ENCODE data around the gene SUDS3. TPM values are rescaled to one million over a fixed set of nuclear protein-coding genes. Genes with fewer than 3 reads are reported as not detected.

The SUDS3 gene
- total RNA-seq, 1 experiment from 2014 or later, result 55.0 TPM

DNA sequence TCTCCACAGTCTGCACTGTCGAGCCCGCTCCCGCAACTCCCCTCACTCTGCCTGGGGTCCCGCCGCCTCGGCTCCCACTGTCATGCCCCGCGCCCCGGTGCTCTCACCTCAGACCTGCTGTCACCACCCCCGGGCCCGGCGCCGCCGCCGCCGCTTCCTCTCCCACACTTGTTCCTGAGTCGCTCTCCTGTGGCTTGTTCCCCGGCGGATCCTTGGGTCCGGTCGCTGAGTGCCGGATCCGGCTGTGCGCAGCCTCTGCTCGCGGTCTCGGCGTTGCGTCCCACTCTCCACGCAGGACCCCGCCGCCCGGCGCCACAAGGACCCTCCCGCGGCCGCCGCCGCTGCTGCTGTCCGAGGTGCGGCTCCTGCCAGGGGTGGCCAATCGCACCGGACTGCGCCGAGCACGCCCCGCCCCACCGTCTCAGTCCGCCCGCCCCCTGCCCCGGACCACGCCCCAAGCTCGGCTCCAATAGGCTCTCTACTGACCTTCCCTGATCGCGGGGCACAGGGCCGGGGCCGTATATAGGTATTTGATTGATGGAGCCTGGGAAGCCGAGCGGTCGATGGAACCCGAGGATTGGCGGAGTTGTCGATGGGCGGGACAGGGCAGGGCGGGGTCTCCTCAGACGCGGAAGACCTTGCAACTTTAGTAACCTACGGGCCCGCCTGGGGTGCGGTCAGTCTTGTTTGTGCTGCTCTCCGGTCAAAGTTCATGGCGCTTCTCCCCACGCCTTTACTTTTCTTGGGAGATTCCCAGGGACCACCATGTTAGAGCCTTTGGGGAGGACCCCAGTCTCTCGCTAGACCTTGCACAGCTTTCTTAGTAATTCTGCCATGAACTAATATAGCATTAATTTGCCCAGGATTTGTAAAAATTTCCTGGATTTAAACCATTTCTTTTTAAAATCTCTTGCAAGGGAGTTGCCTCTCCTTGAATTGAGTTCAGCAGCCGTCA, 3.5 kb upstream of the SUDS3 start, which contains the start of gene TAOK3:
TAOK3 (minus strand) TSS at position 367 of the 955 bp plus-strand sequence. CDS start 117,340 bp downstream, outside the sequence.
- Histone ChIP-seq H3K4me2 (ENCODE audit: low read depth, low read length, poor library complexity, severe bottlenecking) (peak within 1 kb of the TSS; percentile 90), H3K36me3 (ENCODE audit: insufficient read depth, low read length) (no peaks in the 10 kb centered on the region), H3K9me3 (ENCODE audit: low read length) (no peaks in the 10 kb centered on the region), H2AFZ (ENCODE audit: low read length) (no peak within 1 kb of the TSS), H3K9me2 (replicated peaks; ENCODE audit: insufficient read depth, low read length) (no peaks in the 10 kb centered on the region), H3K4me1 (ENCODE audit: low read length) (peaks cover 46% of the 10 kb centered on the region), H3K4me3 (ENCODE audit: low read length) (peak within 1 kb of the TSS; percentile 93), H3K9ac (ENCODE audit: low read length) (peak within 1 kb of the TSS; percentile 94), H4K20me1 (ENCODE audit: insufficient read depth, low read depth, low read length) (peaks cover 17% of the 10 kb centered on the region; the same call in 1 of the 2 replicates), H3K27ac (ENCODE audit: low read length) (peak within 1 kb of the TSS; percentile 53), H3K27me3 (ENCODE audit: low read length) (no peaks in the 10 kb centered on the region), H3K79me2 (ENCODE audit: low read length) (peaks cover 80% of the 10 kb centered on the region)
- DNase-seq, result peak; percentile 99

DNA sequence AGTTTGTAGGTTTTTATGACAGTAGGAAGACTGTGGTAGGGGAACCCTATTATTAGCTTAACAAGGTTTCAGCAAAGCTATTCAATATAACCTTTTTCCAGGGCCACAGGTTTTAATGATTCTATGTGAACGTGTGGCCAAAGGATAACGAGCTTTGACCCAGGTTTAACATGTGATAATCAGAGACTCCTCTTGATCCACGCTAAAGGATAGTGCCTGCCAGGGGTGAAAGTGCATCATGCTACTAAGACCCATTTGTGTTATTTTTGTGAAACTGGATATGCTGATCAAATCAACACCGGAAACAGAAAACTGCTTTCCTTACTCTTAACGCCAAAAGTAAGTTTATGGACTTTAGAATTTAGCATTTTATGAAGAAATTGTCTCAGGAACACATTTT, 2.7 kb upstream of the SUDS3 start:
- H3K4me1 ChIP-seq (ENCODE audit: low read length), result peaks cover 50% of the 10 kb centered on the region
- H3K4me3 ChIP-seq (ENCODE audit: low read length), result peak overlapping the region; percentile 93
- H3K9me2 ChIP-seq (replicated peaks; ENCODE audit: insufficient read depth, low read length), result no peaks in the 10 kb centered on the region
- no peak overlapping the region for H2AFZ ChIP-seq (ENCODE audit: low read length)
- H4K20me1 ChIP-seq (ENCODE audit: insufficient read depth, low read depth, low read length), result peaks cover 23% of the 10 kb centered on the region; the same call in 1 of the 2 replicates
- H3K79me2 ChIP-seq (ENCODE audit: low read length), result peaks cover 80% of the 10 kb centered on the region
- no peak for DNase-seq
- no peaks in the 10 kb centered on the region for H3K36me3 ChIP-seq (ENCODE audit: insufficient read depth, low read length)
- no peaks in the 10 kb centered on the region for H3K27me3 ChIP-seq (ENCODE audit: low read length)
- H3K27ac ChIP-seq (ENCODE audit: low read length), result peak overlapping the region; percentile 49
- peak overlapping the region; percentile 79 for H3K9ac ChIP-seq (ENCODE audit: low read length)
- peak overlapping the region; percentile 90 for H3K4me2 ChIP-seq (ENCODE audit: low read depth, low read length, poor library complexity, severe bottlenecking)
- H3K9me3 ChIP-seq (ENCODE audit: low read length), result no peaks in the 10 kb centered on the region

GRCh38 chr12:118374126-118374725, 2.1 kb upstream of the SUDS3 start:
- Histone ChIP-seq H3K4me1 (ENCODE audit: low read length) (peaks cover 49% of the 10 kb centered on the region), H4K20me1 (ENCODE audit: insufficient read depth, low read depth, low read length) (peaks cover 23% of the 10 kb centered on the region; the same call in 1 of the 2 replicates), H2AFZ (ENCODE audit: low read length) (no peak overlapping the region), H3K4me2 (ENCODE audit: low read depth, low read length, poor library complexity, severe bottlenecking) (peak overlapping the region; percentile 90), H3K4me3 (ENCODE audit: low read length) (peak overlapping the region; percentile 93), H3K9ac (ENCODE audit: low read length) (peak overlapping the region; percentile 79), H3K36me3 (ENCODE audit: insufficient read depth, low read length) (0 out of 2 replicates have a peak, but pooled peaks cover under 1% of the 10 kb centered on the region), H3K9me2 (replicated peaks; ENCODE audit: insufficient read depth, low read length) (no peaks in the 10 kb centered on the region), H3K27ac (ENCODE audit: low read length) (peak overlapping the region; percentile 65), H3K79me2 (ENCODE audit: low read length) (peaks cover 80% of the 10 kb centered on the region), H3K9me3 (ENCODE audit: low read length) (no peaks in the 10 kb centered on the region), H3K27me3 (ENCODE audit: low read length) (no peaks in the 10 kb centered on the region)
- no peak for DNase-seq

GRCh38 chr12:118374909-118375308, 1.4 kb upstream of the SUDS3 start:
- peaks cover 80% of the 10 kb centered on the region for H3K79me2 ChIP-seq (ENCODE audit: low read length)
- peaks cover 47% of the 10 kb centered on the region for H3K4me1 ChIP-seq (ENCODE audit: low read length)
- H3K9me3 ChIP-seq (ENCODE audit: low read length), result no peaks in the 10 kb centered on the region
- H4K20me1 ChIP-seq (ENCODE audit: insufficient read depth, low read depth, low read length), result peaks cover 30% of the 10 kb centered on the region; the same call in 1 of the 2 replicates
- peaks cover 6% of the 10 kb centered on the region; the same call in 1 of the 2 replicates for H3K36me3 ChIP-seq (ENCODE audit: insufficient read depth, low read length)
- peak overlapping the region; percentile 96; the same call in 1 of the 2 replicates for H3K9ac ChIP-seq (ENCODE audit: low read length)
- no peak overlapping the region for H2AFZ ChIP-seq (ENCODE audit: low read length)
- peak overlapping the region; percentile 90 for H3K4me2 ChIP-seq (ENCODE audit: low read depth, low read length, poor library complexity, severe bottlenecking)
- peak overlapping the region; percentile 93 for H3K4me3 ChIP-seq (ENCODE audit: low read length)
- H3K27ac ChIP-seq (ENCODE audit: low read length), result peak overlapping the region; percentile 65
- no peaks in the 10 kb centered on the region for H3K27me3 ChIP-seq (ENCODE audit: low read length)
- H3K9me2 ChIP-seq (replicated peaks; ENCODE audit: insufficient read depth, low read length), result no peaks in the 10 kb centered on the region
- no peak for DNase-seq

GRCh38 chr12:118375348-118375747, 1.0 kb upstream of the SUDS3 start:
- Histone ChIP-seq H3K4me1 (ENCODE audit: low read length) (peaks cover 43% of the 10 kb centered on the region), H3K9me3 (ENCODE audit: low read length) (no peaks in the 10 kb centered on the region), H2AFZ (ENCODE audit: low read length) (peak overlapping the region; percentile 69), H4K20me1 (ENCODE audit: insufficient read depth, low read depth, low read length) (peaks cover 31% of the 10 kb centered on the region; the same call in 1 of the 2 replicates), H3K27ac (ENCODE audit: low read length) (peak overlapping the region; percentile 65), H3K9ac (ENCODE audit: low read length) (peak overlapping the region; percentile 96), H3K4me3 (ENCODE audit: low read length) (peak overlapping the region; percentile 86), H3K9me2 (replicated peaks; ENCODE audit: insufficient read depth, low read length) (no peaks in the 10 kb centered on the region), H3K27me3 (ENCODE audit: low read length) (no peaks in the 10 kb centered on the region), H3K4me2 (ENCODE audit: low read depth, low read length, poor library complexity, severe bottlenecking) (peak overlapping the region; percentile 90), H3K79me2 (ENCODE audit: low read length) (peaks cover 80% of the 10 kb centered on the region), H3K36me3 (ENCODE audit: insufficient read depth, low read length) (peaks cover 10% of the 10 kb centered on the region; the same call in 1 of the 2 replicates)
- no peak for DNase-seq

DNA sequence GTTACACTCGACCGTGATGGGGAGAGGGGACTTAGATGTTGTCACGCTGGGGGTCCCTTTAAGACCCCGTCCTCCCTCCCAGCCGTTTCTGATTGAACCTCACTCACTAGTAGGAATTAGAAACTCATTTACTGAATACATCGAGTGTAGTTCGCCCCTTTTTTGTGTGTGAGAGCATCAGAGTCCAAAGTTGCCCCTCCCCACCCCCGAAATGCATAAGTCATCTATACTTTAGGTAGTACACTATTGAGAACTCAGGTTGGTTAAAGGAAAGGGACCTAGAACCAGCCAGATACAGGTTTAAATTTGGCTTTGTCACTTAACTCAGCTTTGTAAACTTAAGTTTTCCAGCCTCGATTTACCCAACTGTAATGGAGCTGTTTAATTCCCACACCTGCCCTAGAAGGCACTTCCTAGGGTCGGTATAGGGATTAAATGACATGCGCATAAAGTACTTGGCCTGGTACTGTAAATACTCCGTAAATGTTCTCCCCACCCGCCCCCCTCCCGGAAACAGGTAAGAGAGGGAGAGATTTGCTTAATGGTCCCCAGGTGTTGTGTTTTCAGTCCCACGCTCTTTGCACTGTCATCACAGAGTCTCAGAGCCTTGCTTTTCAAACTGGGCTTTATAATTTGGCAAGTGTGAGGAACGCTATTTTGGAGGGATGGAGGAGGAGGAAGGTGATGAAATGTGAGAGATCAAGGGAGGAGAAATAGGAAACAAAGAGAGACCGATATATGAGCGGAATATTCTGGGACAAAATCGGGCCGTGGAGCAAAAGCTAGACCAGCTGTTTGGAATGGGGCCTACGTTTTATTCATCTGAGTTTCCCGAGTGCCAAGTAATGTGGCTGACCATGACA, 897 bp downstream of the SUDS3 start:
- Histone ChIP-seq H3K4me1 (ENCODE audit: low read length) (peaks cover 34% of the 10 kb centered on the region), H3K27ac (ENCODE audit: low read length) (peak overlapping the region; percentile 65), H4K20me1 (ENCODE audit: insufficient read depth, low read depth, low read length) (peaks cover 28% of the 10 kb centered on the region; the same call in 1 of the 2 replicates), H3K36me3 (ENCODE audit: insufficient read depth, low read length) (peaks cover 13% of the 10 kb centered on the region; the same call in 1 of the 2 replicates), H3K9ac (ENCODE audit: low read length) (peak overlapping the region; percentile 96), H3K4me2 (ENCODE audit: low read depth, low read length, poor library complexity, severe bottlenecking) (peak overlapping the region; percentile 90), H3K9me3 (ENCODE audit: low read length) (no peaks in the 10 kb centered on the region), H3K4me3 (ENCODE audit: low read length) (peak overlapping the region; percentile 86), H3K9me2 (replicated peaks; ENCODE audit: insufficient read depth, low read length) (no peaks in the 10 kb centered on the region), H3K79me2 (ENCODE audit: low read length) (peaks cover 71% of the 10 kb centered on the region), H3K27me3 (ENCODE audit: low read length) (no peaks in the 10 kb centered on the region), H2AFZ (ENCODE audit: low read length) (no peak overlapping the region)
- peak; percentile 70 for DNase-seq

DNA sequence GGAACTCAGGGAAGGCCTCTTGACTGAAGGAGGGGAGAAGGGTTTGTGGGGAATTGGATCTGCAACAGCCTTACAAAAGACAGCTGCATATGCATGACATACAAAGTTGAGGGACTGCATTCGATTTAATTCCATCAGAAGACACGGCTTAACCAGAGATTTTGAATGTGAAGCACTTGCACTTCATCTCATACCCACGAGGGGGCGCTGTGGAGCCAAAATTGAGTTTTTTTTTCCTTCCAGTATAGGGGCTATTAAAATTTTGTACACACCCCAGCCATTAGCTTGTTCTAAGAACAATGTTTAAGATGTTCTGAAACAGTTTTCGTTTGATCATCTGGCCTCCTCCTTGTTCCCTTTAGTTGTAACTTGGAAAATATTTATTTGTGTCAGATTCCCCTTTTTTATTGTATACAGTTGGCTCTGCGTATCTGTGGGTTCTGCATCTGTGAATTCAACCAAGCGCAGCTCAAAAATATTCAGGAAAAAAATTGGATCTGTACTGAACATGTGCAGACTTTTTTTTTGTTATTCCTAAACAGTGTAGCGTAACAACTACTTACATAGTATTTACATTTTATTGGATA, 1.6 kb downstream of the SUDS3 start:
- peaks cover 68% of the 10 kb centered on the region for H3K79me2 ChIP-seq (ENCODE audit: low read length)
- no peaks in the 10 kb centered on the region for H3K27me3 ChIP-seq (ENCODE audit: low read length)
- H3K36me3 ChIP-seq (ENCODE audit: insufficient read depth, low read length), result peaks cover 13% of the 10 kb centered on the region; the same call in 1 of the 2 replicates
- peaks cover 34% of the 10 kb centered on the region for H3K4me1 ChIP-seq (ENCODE audit: low read length)
- H3K4me2 ChIP-seq (ENCODE audit: low read depth, low read length, poor library complexity, severe bottlenecking), result peak overlapping the region; percentile 90
- H3K27ac ChIP-seq (ENCODE audit: low read length), result peak overlapping the region; percentile 65
- no peaks in the 10 kb centered on the region for H3K9me2 ChIP-seq (replicated peaks; ENCODE audit: insufficient read depth, low read length)
- peaks cover 24% of the 10 kb centered on the region; the same call in 1 of the 2 replicates for H4K20me1 ChIP-seq (ENCODE audit: insufficient read depth, low read depth, low read length)
- H3K9ac ChIP-seq (ENCODE audit: low read length), result peak overlapping the region; percentile 96
- H3K4me3 ChIP-seq (ENCODE audit: low read length), result peak overlapping the region; percentile 86
- no peaks in the 10 kb centered on the region for H3K9me3 ChIP-seq (ENCODE audit: low read length)
- peak; percentile 92 for DNase-seq
- H2AFZ ChIP-seq (ENCODE audit: low read length), result no peak overlapping the region

Measured in Karpas-422 (cell line).